Kasumi-1 (cell line): ENCODE measurements around the gene VCL.

ENCODE experiments used
- DNase-seq, 2 experiments: peaks; one replicate each; lab custom pipeline; 2025; lab: John Stamatoyannopoulos, UW

The VCL gene

DNA sequence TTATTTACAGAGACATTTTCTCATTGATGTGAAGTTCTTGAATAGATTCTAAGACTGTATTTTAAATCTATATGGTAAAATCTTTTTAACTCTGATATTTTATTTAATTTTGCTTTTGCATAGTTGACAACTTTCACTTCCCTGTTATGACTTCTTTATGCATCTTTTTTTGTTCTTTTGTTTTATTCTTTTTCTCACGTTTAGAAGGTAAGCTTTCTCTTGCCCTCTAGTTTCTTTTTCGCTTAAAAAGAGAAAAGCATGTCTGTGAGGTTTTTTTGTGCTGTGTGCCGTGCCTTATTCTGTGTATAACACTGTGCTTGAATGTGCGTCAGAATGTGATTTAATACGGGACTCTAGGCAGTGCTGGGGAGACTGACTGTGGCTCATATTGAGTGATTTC is 78.0 kb downstream of the VCL start:
- no peak for DNase-seq

DNA sequence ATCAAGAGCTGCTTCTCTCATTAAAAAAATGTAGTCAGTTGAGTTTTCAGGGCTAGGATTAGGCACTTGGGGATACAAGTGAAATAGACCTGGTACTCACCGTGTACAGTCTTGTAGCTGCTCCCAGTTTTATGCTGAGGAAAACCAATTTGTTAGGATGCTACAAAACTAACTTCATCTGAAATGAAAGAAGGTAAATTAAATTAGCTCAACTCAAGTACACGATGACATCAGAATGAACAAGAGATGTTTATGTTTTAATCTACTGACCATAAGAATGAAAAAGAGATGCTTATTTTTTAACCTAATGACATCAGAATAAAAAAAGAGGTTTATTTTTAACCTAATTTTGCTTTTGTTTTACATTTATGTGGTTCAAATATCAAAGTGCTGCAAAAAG is 79.0 kb downstream of the VCL start:
- no peak for DNase-seq

DNA sequence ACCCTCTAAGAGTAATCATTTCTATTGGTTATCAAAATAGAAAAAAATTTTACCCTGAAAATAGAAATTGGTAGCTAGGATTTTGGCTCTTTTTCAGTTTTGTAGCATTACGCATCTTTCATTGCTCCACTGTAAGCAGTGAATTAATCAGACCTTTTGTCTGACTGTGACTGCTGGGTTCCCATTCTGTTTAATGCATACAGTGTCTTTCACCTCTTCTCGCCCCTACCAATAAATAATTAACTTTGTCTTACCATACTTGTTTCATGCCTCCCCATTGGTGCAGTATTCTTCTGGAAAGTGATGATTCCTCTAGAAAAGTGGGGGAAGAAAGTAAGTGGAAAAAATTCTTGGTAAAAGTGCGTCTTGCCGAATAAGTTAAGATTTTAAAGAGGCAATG is 79.5 kb downstream of the VCL start:
- no peak for DNase-seq

DNA sequence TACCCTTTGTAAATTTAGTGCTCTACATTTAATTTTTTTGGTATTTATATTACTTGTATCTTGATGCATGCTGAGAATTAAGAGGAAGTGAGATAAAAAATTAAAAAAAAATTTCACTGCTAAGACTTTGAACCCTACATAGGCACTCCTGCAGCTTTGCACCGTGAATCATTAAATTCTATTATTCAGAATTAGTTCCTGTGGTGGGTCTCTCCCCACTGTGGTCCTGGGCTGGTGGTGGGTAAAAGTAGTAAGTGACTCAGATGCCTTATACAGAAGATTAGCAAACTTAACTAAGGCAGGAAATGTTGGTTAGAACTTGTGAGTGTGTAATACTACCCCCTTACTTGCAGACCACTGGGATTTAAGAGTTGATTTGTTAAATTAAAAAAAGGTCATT is 80.1 kb downstream of the VCL start:
- peak; percentile 75 to 79 for DNase-seq

DNA sequence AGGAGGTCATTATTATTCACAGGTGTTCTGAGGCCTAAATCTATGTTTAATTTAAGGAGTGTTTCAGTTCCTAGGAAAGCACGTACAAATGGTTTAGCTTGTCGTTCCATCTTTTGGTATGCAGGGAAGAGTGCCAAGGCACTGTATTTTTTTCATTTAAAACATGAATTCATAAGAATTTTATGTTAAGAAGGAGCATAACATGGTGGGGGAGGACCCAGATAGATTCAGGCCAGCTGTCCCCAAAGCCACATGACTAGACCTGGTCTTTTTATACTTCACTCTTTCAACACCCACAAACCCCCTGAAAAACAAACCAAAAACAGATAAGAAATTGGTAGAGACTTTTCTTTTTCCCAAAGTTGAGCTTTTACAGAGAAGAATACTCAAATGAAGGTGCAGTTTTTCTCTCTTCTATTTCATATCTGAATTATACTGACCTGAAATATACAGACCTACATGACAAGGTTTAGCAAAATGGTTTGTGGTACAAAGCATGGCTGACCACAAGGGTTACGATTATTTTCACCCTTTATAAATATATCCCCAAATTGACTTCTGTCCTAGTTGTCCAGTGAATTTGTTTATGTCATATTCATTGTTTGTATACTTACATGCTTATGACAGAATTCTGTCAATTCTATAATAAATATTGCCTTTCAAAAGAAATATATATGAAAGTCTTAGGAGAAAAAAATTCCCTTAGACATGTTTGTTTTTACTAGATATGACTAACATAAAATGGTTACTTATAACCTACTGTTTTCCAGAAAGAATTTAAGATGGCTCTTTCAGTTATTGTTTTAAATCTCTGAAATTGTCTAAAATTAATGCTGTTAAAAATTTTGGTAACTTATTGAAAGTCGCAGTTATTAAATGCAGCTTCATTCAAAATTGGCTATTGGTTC is 81.4 kb downstream of the VCL start:
- no peak for DNase-seq

DNA sequence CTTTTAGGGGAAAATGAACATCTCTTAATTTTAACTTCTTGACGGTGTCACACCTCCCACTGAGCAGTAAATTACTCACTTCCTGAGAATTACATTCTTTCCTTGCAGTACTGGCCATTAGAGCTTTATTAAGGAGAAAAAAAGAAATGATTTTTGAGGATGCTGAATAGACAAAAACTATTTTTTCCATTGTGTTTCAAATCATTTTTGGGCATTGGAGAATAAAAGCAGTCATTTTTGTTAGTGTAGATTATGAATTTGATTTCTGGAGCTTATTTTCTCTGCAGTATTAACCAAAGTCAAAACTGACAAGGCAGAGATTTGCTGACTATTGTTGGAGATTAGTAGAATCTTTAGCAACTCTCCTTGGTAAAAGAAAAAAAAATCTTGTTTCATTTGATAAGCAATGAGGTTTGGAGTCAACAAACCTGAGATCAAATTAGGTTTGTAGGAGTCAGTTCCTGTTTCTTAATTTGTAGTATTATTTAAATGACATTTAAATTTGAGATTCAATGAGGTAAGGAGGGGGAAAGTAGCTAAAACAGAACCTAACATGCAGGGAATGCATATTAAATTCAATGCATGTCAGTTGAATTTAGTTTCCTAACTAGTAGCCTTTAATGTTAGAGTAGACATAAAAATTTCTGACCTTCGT is 82.1 kb downstream of the VCL start:
- no peak for DNase-seq

DNA sequence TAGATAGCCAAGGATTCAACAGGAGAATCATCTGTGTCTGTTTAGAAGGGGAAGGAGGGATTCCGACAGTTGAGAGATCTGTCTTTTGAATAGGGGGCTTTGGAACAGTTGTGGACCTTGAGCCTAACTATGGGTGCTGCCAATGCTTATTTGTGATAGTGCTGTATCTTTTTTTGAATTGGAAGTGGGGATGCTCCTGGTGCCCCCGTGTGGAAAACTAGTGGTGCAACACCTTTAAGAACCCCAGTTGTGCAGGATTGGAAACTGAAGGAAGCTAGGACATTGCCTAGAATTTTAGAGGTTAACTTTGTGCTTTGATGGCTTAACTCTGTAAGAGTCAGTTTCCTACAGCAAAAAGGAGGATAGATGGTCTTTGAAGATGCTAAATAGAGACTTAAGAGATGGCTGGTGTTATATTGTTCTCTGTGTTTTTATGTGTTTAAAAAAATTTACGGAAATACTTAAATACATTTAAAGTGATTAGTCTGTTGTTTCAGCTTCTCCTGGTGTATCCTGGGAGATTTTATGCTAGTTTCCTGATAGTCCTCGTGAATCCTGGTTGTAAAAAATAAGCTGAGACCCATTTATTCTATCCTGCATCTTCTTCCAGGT is 83.4 kb downstream of the VCL start:
- DNase-seq = peak; percentile 82 to 92

DNA sequence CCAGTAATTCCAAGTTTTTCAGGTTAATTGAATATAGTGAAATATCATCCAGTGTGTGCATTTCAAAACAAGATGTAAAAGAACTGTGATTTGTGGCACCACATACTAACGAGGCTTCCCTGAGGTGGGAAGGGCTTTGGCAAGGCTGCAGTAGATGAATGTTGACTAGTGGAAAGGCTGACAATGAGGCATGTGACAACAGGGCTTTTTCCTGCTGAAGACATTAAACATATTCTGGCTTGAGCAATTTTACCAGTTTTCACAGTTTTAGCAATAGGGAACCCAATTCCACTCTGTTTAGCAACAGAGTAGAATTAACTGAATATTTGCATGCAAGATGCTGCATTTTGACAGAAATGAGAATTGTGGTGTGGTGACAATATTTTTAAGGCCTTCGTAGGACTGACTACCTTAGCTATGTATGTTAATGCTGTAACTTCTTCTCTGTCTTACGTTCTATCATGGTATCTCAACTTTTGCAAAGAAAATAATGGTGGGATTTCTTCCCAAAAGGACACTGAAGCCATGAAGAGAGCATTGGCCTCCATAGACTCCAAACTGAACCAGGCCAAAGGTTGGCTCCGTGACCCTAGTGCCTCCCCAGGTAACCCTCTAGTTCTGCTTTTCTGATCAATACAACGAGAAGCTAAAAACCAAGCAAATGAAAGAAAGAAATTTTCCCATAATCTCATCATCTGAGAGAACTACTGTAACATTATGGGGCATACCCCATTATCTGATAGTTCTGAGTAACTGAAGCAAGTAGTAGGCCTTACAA is 84.2 kb downstream of the VCL start:
- no peak for DNase-seq

DNA sequence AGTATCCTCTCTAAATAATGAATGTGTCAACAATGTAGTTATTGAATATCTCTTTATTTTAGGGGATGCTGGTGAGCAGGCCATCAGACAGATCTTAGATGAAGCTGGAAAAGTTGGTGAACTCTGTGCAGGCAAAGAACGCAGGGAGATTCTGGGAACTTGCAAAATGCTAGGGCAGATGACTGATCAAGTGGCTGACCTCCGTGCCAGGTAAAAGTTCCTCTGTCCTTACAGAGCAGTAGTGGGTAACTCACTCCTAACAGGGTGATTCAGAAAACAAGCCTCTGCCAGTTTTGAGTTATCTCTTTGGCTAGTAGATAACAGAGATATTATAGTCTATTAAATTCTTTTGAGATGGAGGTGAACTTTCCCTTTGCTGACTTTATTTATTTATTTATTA is 85.4 kb downstream of the VCL start:
- DNase-seq = no peak

DNA sequence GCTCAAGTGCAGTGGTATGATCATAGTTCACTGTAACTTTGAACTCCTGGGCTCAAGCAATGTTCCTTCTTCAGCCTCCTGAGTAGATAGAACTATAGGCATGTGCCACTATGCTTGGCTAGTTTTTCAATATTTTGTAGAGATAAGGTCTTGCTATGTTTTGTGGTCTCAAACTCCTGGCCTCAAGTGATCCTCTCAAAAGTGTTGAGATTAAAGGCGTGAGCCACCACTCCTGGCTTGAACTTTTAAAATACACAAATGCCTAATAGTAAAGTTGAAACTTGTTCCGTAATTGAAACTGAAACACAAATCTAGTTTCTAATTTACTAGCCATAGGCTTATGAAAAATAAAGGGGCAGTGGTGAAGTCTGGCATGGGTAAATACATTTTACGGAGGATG is 87.0 kb downstream of the VCL start:
- DNase-seq = no peak

DNA sequence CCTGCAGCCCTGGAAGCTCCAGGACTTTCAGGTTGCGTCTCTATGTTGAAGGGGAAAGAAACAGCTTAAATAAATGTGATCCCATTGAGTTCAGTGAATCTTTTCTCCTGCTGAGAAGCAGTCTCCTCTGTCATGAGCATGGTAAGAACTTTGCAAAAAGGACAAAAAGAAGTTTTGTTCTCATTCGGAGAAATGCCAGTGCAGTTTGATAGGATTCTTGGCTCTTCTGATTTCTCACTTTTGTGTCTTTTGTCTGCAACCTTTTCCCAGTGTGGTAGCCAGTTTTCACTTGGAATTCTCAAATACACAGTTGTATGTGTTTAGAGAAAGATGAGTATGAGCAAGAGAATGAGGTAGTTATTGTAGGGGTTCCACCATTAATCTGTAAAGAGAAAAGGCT is 88.4 kb downstream of the VCL start:
- no peak for DNase-seq

DNA sequence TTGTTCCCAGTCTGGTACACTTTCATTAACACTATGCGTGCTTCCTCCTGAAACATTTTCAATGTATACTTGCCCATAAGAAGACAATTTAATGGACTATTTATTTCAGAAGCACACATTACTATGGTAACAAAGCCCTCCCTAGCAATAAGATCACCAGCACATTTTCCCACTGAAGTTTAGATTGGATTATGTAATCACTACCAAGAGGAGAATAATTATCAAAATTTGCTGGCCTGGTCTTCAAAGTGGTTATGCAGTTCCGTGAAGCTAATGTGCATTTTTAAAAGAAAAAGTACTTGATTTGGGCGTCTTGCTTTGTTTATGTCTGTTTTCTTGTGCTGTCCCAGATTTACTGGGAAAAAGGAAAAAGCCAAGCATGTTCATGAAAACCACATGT is 90.8 kb downstream of the VCL start:
- no peak for DNase-seq

DNA sequence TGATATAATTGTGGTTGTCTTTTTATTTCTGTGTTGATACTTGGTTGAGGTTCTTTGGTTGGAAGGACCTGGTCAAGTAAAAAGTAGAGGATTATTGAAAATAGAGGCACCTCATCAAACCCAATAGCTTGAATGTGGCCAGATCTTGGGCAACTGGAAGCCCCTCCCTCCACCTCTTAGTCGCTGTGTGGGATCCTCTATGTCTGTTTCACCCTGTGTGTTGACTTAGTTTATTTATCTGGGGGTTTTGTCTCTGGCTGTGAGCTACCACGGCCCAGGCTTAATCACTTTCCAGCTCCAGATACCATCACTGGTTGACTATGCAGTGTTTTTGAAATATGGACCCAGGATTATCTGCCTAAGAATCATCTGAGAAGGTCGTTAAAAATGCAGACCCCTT is 94.5 kb downstream of the VCL start:
- DNase-seq = no peak

DNA sequence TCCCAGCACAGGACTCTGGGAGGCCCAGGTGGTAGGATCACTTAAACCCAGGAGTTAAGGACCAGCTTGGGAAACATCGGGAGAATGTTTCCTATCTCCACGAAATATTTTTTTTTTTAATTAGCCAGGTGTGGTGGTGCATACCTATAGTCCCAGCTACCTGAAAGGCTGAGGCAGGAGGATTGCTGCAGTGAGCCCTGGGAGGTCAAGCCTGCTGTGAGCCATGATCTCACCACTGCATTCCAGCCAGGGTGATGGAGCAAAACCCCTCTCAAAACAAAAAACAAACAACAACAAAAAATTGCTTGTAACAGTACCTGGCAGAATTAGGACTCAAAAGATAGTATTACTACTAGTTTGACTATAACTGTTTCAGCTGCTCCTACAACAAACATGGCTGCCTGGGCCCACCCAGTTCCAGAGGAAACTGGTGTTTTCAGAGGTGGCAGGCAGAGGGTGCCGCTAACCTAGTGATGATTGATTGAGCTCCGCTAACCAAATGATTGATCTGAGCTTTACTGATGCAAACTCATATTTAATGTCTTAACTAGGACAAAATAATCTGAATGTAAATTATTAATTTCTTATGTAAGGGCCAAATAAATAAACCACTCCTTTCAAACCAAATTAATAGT is 95.7 kb downstream of the VCL start:
- no peak for DNase-seq

DNA sequence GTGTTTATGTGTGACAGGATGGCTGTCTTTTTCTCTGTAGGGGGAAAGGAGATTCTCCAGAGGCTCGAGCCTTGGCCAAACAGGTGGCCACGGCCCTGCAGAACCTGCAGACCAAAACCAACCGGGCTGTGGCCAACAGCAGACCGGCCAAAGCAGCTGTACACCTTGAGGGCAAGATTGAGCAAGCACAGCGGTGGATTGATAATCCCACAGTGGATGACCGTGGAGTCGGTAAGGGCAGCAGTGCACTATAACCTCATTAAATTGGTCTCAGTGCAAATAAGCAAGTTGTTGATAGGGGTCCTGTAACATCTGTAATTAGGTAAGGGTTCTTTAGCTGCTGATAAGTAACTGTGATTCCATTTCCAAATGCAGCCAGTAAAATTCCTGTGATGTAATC is 96.3 kb downstream of the VCL start:
- no peak for DNase-seq

DNA sequence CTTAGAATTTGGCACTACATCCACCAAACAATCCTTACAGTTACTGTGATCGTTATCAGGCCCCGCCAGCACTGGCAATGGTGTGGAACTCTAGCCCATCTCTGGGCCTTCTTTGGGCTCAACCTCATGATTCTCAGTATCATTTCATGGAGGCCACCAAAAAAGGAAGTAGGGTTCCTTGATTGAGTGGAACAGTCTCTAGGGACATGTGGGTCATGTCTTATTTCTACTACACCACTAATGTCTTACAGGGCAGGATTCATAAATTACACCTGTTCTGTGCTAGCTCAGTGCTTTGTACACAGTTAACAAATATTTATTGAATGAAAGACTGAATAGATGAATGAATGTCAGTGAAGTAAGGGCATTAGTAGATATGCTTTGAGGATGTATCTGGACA is 98.9 kb downstream of the VCL start:
- DNase-seq = no peak

DNA sequence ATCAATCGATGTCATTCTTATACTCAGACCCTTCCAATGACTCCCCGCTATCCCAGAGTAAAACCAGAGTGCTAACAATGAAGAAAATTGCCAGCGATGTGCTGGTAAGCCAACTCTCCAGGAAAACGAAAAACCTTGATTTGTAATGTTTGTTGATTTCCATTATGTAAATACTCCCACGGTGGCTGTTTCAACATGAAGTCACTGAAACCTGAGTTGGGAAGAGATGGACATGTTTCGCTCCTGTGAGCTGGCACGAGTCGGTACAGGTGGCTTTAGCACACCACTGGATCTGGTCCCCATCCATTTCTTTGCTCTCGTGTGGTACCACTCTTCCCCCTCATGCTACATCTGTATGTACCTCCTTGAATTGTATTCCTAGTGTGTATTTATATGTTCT is 99.9 kb downstream of the VCL start:
- no peak for DNase-seq

DNA sequence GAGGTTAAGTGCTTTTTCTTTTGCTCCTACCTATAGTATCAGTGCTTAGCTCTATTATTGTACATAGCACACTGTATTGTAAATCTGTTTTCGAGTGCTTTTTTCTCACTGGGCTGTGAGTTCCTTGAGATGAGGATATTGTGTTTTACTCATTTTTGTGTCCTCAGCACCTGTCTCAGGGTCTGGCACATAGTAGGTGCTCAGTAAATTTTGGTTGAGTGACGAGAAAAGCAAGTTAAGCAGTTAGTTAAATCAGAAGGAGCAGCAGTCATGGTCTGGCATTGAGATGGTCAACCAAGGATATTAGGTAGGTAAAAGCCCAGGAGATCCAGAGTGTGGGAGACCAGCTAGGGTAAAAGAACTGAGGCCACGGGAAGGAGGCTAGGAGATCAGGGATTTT is 101.5 kb downstream of the VCL start:
- DNase-seq = no peak

DNA sequence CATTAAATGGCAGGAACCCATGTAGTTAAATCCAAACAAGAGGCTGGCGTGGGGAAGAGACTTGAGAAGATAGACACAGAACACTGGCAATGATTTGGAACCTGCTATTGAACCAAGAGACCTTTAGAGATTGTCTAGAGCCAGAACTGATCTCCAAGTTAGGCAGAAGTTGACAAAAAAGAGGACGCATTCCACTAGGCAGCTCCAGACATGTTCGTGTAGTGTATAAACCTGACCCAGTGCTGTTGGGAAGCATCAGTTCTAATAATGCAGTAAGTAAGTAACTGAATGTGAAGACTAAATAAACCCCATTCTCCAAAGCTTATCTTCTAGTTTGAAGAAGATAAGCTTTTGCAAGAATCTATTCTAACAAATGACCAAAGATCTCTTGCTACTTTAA is 101.9 kb downstream of the VCL start:
- DNase-seq = no peak

DNA sequence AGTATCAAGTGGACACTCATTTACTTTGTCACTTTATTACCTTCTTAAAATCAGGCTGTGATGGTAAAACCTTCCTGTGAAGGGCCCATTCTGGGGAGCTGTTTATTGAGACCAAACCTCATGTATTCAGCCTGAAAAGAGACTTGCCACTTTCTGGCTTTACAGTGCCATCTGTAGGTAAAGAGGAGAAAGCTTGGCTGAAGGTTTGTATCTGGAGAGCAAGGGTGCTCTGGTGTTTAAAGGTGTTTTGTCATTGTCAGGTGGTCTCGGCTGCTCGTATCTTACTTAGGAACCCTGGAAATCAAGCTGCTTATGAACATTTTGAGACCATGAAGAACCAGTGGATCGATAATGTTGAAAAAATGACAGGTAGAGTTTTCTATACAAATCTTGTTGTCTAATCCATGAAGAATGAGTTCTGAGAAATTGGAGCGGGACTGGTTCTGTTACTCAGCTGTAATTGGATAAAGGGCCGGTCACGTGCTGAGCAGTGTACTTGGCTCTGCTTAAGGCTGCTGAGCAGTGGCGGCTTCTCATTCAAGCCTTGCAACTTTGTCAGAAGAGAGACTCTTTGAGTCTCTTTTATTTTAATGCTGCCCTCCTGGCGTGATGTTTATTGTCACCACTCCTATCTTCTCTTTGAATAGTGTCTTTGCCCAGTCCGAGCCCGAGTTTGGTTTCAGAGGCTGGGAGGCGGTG is 105.8 kb downstream of the VCL start:
- peak; percentile 63 to 87 for DNase-seq

DNA sequence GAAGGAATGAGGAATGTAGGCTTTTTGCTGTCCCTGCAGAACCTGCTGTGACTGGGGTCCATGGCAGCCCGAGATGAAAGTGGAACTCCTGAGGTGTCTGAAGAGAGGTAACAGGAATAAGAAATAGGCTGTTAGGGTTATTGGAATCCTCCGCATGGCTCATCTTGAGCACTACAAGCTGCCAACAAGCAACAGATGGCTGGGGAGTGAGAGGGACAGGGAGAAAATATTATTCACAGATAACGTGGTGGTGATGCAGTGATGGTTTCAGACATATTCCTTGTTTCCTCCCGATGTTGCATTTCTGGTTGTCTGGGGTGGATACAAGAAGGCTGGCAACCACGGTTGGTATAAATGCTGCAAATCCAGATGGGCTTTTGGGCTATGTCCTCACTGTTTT is 106.6 kb downstream of the VCL start:
- no peak for DNase-seq
